OCI-LY3 (cell line): Measurements from ENCODE around the gene DNMBP.

Experiments
- H2AFZ ChIP-seq: fragments of 200-600, 300-600 bp; shearing (Covaris generic); 2 replicates; pipeline ENCODE4 v1.6.0; 2014; ENCODE audit warnings: antibody characterized with exemption, low read depth, low read length
- H3K27ac ChIP-seq: fragments of 200-600, 300-600 bp; sonication (generic); 2 replicates; pipeline ENCODE4 v1.5.1; 2014; ENCODE audit warnings: mild to moderate bottlenecking, low read length, moderate library complexity, mixed read lengths
- H3K27me3 ChIP-seq: fragments of 200-600, 300-600 bp; sonication (generic); 2 replicates; pipeline ENCODE4 v1.6.1; 2014; ENCODE audit warnings: low read depth, low read length, mixed read lengths
- H3K36me3 ChIP-seq: fragments of 200-600, 300-600 bp; sonication (generic); replicated peaks from 2 replicates; pipeline ENCODE3; 2014; ENCODE audit warnings: low read depth, low read length, mixed read lengths
- H3K4me1 ChIP-seq: fragments of 300-600, 200-600 bp; sonication (generic); 2 replicates; pipeline ENCODE4 v1.6.1; 2014; ENCODE audit warnings: low read length, mixed read lengths
- H3K4me2 ChIP-seq: fragments of 200-600, 300-600 bp; sonication (generic); 2 replicates; pipeline ENCODE4 v1.6.1; 2014; ENCODE audit warnings: low read length, mixed read lengths
- H3K4me3 ChIP-seq: fragments of 300-600, 200-600 bp; sonication (generic); 2 replicates; pipeline ENCODE4 v1.5.1; 2014; ENCODE audit warnings: antibody characterized with exemption, mild to moderate bottlenecking, low read length, moderate library complexity
- H3K79me2 ChIP-seq: fragments of 300-600, 200-600 bp; shearing (Covaris generic); 2 replicates; pipeline ENCODE4 v1.6.1; 2014; ENCODE audit warnings: mild to moderate bottlenecking, low read length, mixed read lengths
- H3K9ac ChIP-seq: fragments of 300-600, 200-600 bp; shearing (Covaris generic); 2 replicates; pipeline ENCODE4 v1.6.0; 2014; ENCODE audit warnings: mild to moderate bottlenecking, low read length, moderate library complexity
- H3K9me3 ChIP-seq: fragments of 200-600, 300-600 bp; shearing (Covaris generic); 2 replicates; pipeline ENCODE4 v1.6.1; 2014; ENCODE audit warnings: low read length, mixed read lengths; ENCODE audit not compliant: insufficient read depth
- H4K20me1 ChIP-seq: fragments of 200-600, 300-600 bp; sonication (generic); 2 replicates; pipeline ENCODE4 v1.6.1; 2016; ENCODE audit warnings: low read length, mixed read lengths; ENCODE audit not compliant: insufficient read depth
- CTCF ChIP-seq: fragments of 200-600, 300-600 bp; sonication (generic); IDR thresholded peaks from 2 replicates; pipeline ENCODE4 v1.5.1; 2014; ENCODE audit warnings: antibody characterized with exemption, low read length, low read depth
- EZH2phosphoT487 ChIP-seq: fragments of 200-600 bp; shearing (Covaris generic); IDR thresholded peaks from 2 replicates; pipeline ENCODE4 v1.6.1; 2018; ENCODE audit warnings: antibody characterized with exemption, mixed run types, low read depth

Gene DNMBP

GRCh38 chr10:99998889-99999288 is 10.9 kb downstream of the DNMBP start:
- H3K9me3 ChIP-seq: no peaks in the 10 kb centered on the region
- H3K79me2 ChIP-seq: no peaks in the 10 kb centered on the region
- H3K27ac ChIP-seq: no peak overlapping the region
- H3K9ac ChIP-seq: no peak overlapping the region
- H3K4me1 ChIP-seq: no peaks in the 10 kb centered on the region
- H3K27me3 ChIP-seq: no peaks in the 10 kb centered on the region
- H3K36me3 ChIP-seq: no peaks in the 10 kb centered on the region
- no peaks in the 10 kb centered on the region for H4K20me1 ChIP-seq
- TF ChIP-seq CTCF: no peak
- TF ChIP-seq EZH2phosphoT487: no peak
- no peak overlapping the region for H3K4me2 ChIP-seq
- no peak overlapping the region for H3K4me3 ChIP-seq
- no peak overlapping the region for H2AFZ ChIP-seq

GRCh38 chr10:99996671-99997648 is 12.8 kb downstream of the DNMBP start:
- Histone ChIP-seq H3K79me2 (no peaks in the 10 kb centered on the region), H3K4me2 (no peak overlapping the region), H2AFZ (no peak overlapping the region), H3K9ac (no peak overlapping the region), H3K9me3 (no peaks in the 10 kb centered on the region), H4K20me1 (no peaks in the 10 kb centered on the region), H3K27ac (no peak overlapping the region), H3K4me1 (no peaks in the 10 kb centered on the region), H3K4me3 (no peak overlapping the region), H3K36me3 (no peaks in the 10 kb centered on the region), H3K27me3 (no peaks in the 10 kb centered on the region)
- TF ChIP-seq CTCF (no peak), EZH2phosphoT487 (no peak)

GRCh38 chr10:99995713-99996112 is 14.0 kb downstream of the DNMBP start:
- H3K4me2 ChIP-seq: no peak overlapping the region
- H3K4me1 ChIP-seq: no peaks in the 10 kb centered on the region
- H3K27me3 ChIP-seq: no peaks in the 10 kb centered on the region
- no peaks in the 10 kb centered on the region for H3K79me2 ChIP-seq
- H3K36me3 ChIP-seq: no peaks in the 10 kb centered on the region
- H4K20me1 ChIP-seq: no peaks in the 10 kb centered on the region
- no peak overlapping the region for H2AFZ ChIP-seq
- no peak overlapping the region for H3K9ac ChIP-seq
- H3K9me3 ChIP-seq: no peaks in the 10 kb centered on the region
- no peak overlapping the region for H3K27ac ChIP-seq
- TF ChIP-seq CTCF (no peak), EZH2phosphoT487 (no peak)
- H3K4me3 ChIP-seq: no peak overlapping the region

- no peak for TF ChIP-seq EZH2phosphoT487
- no peak for TF ChIP-seq CTCF
- H3K27me3 ChIP-seq: no peaks in the 10 kb centered on the region
- no peaks in the 10 kb centered on the region for H3K9me3 ChIP-seq
- no peaks in the 10 kb centered on the region for H4K20me1 ChIP-seq
- H3K4me2 ChIP-seq: no peak overlapping the region
- H3K36me3 ChIP-seq: no peaks in the 10 kb centered on the region
- no peak overlapping the region for H3K27ac ChIP-seq
- no peak overlapping the region for H3K4me3 ChIP-seq
- no peak overlapping the region for H2AFZ ChIP-seq
- H3K9ac ChIP-seq: no peak overlapping the region
- H3K79me2 ChIP-seq: no peaks in the 10 kb centered on the region
- no peaks in the 10 kb centered on the region for H3K4me1 ChIP-seq
Observed at GRCh38 chr10:99995269-99995668, 14.5 kb downstream of the DNMBP start.
